ENCODE measurements around the gene GP1BB.

GRCh38 chr22:19746726-19747125 lies 23.4 kb downstream of the GP1BB start:
- TF ChIP-seq CTCF (IDR thresholded peaks at IDR 0.05; ENCODE audit: poor library complexity, severe bottlenecking) (no peak), TAF1 (IDR thresholded peaks at IDR 0.05; ENCODE audit: low read depth) (no peak)
